Measurements from ENCODE around the gene AHRR. TPM values are rescaled to one million over a fixed set of nuclear protein-coding genes. Genes with fewer than 3 reads are reported as not detected.
A peak's percentile ranks its signal among the peaks of the same experiment; 100 is the strongest.

Gene AHRR
- total and polyA plus RNA-seq, 2 experiments from 2014 or later = 0.27 to 1.8 TPM

GRCh38 chr5:367358-368130 lies 46.0 kb downstream of the AHRR start:
- Histone ChIP-seq H3K9me2 (ENCODE audit: insufficient read depth) (no peaks in the 10 kb centered on the region), H3K27ac (ENCODE audit: low read depth) (no peak overlapping the region), H3K36me3 (ENCODE audit: insufficient read depth) (no peaks in the 10 kb centered on the region), H3K4me1 (ENCODE audit: insufficient read depth) (no peaks in the 10 kb centered on the region), H3K4me2 (no peak overlapping the region), H3K27me3 (ENCODE audit: insufficient read depth) (no peaks in the 10 kb centered on the region), H4K20me1 (replicated peaks; ENCODE audit: insufficient read depth) (no peaks in the 10 kb centered on the region), H3K79me2 (replicated peaks; ENCODE audit: insufficient read depth) (no peaks in the 10 kb centered on the region), H2AFZ (no peak overlapping the region), H3F3A (replicated peaks; ENCODE audit: low read depth) (no peaks in the 10 kb centered on the region), H3K4me3 (no peak overlapping the region)
- Mint-ChIP-seq H3K4me1 (peaks cover 9% of the 10 kb centered on the region), H3K36me3 (ENCODE audit: low read depth) (no peaks in the 10 kb centered on the region), H3K9me3 (no peaks in the 10 kb centered on the region; the same call in 1 of the 3 replicates), H3K4me3 (no peak overlapping the region), H3K27ac (no peak overlapping the region), H3K27me3 (ENCODE audit: insufficient read depth, low read depth, poor library complexity) (peaks cover 4% of the 10 kb centered on the region)
- ATAC-seq (peak; percentile 27; the same call in 1 of the 3 replicates), DNase-seq (ENCODE audit: low spot score) (no peak)
- no peak for TF ChIP-seq ZNF114 (CRISPR knock-in tag; IDR thresholded peaks at IDR 0.05)
- no peak for TF ChIP-seq ZNF331 (CRISPR knock-in tag; IDR thresholded peaks at IDR 0.05; ENCODE audit: low read depth)
- TF ChIP-seq, protein P1, sequence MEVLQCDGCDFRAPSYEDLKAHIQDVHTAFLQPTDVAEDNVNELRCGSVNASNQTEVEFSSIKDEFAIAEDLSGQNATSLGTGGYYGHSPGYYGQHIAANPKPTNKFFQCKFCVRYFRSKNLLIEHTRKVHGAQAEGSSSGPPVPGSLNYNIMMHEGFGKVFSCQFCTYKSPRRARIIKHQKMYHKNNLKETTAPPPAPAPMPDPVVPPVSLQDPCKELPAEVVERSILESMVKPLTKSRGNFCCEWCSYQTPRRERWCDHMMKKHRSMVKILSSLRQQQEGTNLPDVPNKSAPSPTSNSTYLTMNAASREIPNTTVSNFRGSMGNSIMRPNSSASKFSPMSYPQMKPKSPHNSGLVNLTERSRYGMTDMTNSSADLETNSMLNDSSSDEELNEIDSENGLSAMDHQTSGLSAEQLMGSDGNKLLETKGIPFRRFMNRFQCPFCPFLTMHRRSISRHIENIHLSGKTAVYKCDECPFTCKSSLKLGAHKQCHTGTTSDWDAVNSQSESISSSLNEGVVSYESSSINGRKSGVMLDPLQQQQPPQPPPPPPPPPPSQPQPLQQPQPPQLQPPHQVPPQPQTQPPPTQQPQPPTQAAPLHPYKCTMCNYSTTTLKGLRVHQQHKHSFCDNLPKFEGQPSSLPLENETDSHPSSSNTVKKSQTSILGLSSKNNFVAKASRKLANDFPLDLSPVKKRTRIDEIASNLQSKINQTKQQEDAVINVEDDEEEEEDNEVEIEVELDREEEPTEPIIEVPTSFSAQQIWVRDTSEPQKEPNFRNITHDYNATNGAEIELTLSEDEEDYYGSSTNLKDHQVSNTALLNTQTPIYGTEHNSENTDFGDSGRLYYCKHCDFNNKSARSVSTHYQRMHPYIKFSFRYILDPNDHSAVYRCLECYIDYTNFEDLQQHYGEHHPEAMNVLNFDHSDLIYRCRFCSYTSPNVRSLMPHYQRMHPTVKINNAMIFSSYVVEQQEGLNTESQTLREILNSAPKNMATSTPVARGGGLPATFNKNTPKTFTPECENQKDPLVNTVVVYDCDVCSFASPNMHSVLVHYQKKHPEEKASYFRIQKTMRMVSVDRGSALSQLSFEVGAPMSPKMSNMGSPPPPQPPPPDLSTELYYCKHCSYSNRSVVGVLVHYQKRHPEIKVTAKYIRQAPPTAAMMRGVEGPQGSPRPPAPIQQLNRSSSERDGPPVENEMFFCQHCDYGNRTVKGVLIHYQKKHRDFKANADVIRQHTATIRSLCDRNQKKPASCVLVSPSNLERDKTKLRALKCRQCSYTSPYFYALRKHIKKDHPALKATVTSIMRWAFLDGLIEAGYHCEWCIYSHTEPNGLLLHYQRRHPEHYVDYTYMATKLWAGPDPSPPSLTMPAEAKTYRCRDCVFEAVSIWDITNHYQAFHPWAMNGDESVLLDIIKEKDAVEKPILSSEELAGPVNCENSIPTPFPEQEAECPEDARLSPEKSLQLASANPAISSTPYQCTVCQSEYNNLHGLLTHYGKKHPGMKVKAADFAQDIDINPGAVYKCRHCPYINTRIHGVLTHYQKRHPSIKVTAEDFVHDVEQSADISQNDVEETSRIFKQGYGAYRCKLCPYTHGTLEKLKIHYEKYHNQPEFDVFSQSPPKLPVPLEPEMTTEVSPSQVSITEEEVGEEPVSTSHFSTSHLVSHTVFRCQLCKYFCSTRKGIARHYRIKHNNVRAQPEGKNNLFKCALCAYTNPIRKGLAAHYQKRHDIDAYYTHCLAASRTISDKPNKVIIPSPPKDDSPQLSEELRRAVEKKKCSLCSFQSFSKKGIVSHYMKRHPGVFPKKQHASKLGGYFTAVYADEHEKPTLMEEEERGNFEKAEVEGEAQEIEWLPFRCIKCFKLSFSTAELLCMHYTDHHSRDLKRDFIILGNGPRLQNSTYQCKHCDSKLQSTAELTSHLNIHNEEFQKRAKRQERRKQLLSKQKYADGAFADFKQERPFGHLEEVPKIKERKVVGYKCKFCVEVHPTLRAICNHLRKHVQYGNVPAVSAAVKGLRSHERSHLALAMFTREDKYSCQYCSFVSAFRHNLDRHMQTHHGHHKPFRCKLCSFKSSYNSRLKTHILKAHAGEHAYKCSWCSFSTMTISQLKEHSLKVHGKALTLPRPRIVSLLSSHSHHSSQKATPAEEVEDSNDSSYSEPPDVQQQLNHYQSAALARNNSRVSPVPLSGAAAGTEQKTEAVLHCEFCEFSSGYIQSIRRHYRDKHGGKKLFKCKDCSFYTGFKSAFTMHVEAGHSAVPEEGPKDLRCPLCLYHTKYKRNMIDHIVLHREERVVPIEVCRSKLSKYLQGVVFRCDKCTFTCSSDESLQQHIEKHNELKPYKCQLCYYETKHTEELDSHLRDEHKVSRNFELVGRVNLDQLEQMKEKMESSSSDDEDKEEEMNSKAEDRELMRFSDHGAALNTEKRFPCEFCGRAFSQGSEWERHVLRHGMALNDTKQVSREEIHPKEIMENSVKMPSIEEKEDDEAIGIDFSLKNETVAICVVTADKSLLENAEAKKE (CRISPR knock-in tag; IDR thresholded peaks at IDR 0.05) = no peak
- no peak for TF ChIP-seq STAT1 (IDR thresholded peaks at IDR 0.05; ENCODE audit: unreplicated experiment)
- TF ChIP-seq, protein P2, sequence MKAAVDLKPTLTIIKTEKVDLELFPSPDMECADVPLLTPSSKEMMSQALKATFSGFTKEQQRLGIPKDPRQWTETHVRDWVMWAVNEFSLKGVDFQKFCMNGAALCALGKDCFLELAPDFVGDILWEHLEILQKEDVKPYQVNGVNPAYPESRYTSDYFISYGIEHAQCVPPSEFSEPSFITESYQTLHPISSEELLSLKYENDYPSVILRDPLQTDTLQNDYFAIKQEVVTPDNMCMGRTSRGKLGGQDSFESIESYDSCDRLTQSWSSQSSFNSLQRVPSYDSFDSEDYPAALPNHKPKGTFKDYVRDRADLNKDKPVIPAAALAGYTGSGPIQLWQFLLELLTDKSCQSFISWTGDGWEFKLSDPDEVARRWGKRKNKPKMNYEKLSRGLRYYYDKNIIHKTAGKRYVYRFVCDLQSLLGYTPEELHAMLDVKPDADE (IDR thresholded peaks at IDR 0.05) = no peak
